Dendritic cell treated with granulocyte-macrophage colony-stimulating factor and Interleukin-4, amounts not matched to agents 40 ng/mL and 50 ng/mL, for 4 days (primary cell): ENCODE data around the gene RBM39.
"Not testable (repeated sequence)": the region's sequence is repeated elsewhere in the genome, so short reads cannot be mapped to it uniquely, and the experiment has no call there.

ENCODE experiments used
- H3K27ac Mint-ChIP-seq: one replicate; pipeline ENCODE4 v1.8.0; 2022; ENCODE audit warnings: mild to moderate bottlenecking, mixed read lengths
- H3K27me3 Mint-ChIP-seq: one replicate; pipeline ENCODE4 v1.8.0; 2022; ENCODE audit warnings: mild to moderate bottlenecking, mixed read lengths
- H3K36me3 Mint-ChIP-seq: one replicate; pipeline ENCODE4 v1.8.0; 2022; ENCODE audit warnings: low read depth, mixed read lengths
- H3K4me1 Mint-ChIP-seq: one replicate; pipeline ENCODE4 v1.8.0; 2022; ENCODE audit warnings: low read depth, mixed read lengths
- H3K4me3 Mint-ChIP-seq: one replicate; pipeline ENCODE4 v1.8.0; 2022; ENCODE audit warnings: mild to moderate bottlenecking, moderate library complexity, mixed read lengths
- H3K9me3 Mint-ChIP-seq: one replicate; pipeline ENCODE4 v1.8.0; 2022; ENCODE audit warnings: mixed read lengths
- intact Hi-C: fragments of 100-400 bp; cut with micrococcal nuclease; formaldehyde crosslinking; loops from one replicate; pipeline ENCODE4 v1.15.0; 2022

Gene RBM39

GRCh38 chr20:35715652-35716051, 26.4 kb downstream of the RBM39 start:
- Mint-ChIP-seq H3K27me3 (no peaks in the 10 kb centered on the region), H3K9me3 (no peaks in the 10 kb centered on the region), H3K27ac (no peak overlapping the region), H3K4me1 (peaks cover 9% of the 10 kb centered on the region), H3K4me3 (no peak overlapping the region), H3K36me3 (peaks cover 98% of the 10 kb centered on the region)
- intact Hi-C loops, result loop anchor here (2.0 kb wide), 1 partner anchor 15 kb away; no protein-coding TSS in a partner anchor

GRCh38 chr20:35714127-35714526, 27.9 kb downstream of the RBM39 start:
- peaks cover 11% of the 10 kb centered on the region for H3K4me1 Mint-ChIP-seq
- H3K9me3 Mint-ChIP-seq, result no peaks in the 10 kb centered on the region
- no peak overlapping the region for H3K27ac Mint-ChIP-seq
- intact Hi-C loops, result loop anchor here (2.0 kb wide), 1 partner anchor 17 kb away; no protein-coding TSS in a partner anchor
- peaks cover 95% of the 10 kb centered on the region for H3K36me3 Mint-ChIP-seq
- no peaks in the 10 kb centered on the region for H3K27me3 Mint-ChIP-seq
- no peak overlapping the region for H3K4me3 Mint-ChIP-seq

GRCh38 chr20:35713120-35713519, 28.9 kb downstream of the RBM39 start:
- H3K27ac Mint-ChIP-seq, H3K27me3 Mint-ChIP-seq, intact Hi-C loops, H3K4me3 Mint-ChIP-seq, H3K9me3 Mint-ChIP-seq: not testable (repeated sequence)
- Mint-ChIP-seq H3K4me1 (peaks cover 12% of the 10 kb centered on the region), H3K36me3 (peaks cover 93% of the 10 kb centered on the region)

- intact Hi-C loops, result no loop called here
- no peak overlapping the region for H3K4me3 Mint-ChIP-seq
- no peak overlapping the region for H3K27ac Mint-ChIP-seq
- no peaks in the 10 kb centered on the region for H3K27me3 Mint-ChIP-seq
- peaks cover 12% of the 10 kb centered on the region for H3K4me1 Mint-ChIP-seq
- peaks cover 85% of the 10 kb centered on the region for H3K36me3 Mint-ChIP-seq
- no peaks in the 10 kb centered on the region for H3K9me3 Mint-ChIP-seq
These were observed 30.4 kb downstream of the RBM39 start for GRCh38 chr20:35711588-35712209.

GRCh38 chr20:35710884-35711587, 31.0 kb downstream of the RBM39 start:
- Mint-ChIP-seq H3K36me3 (peaks cover 85% of the 10 kb centered on the region), H3K27ac (no peak overlapping the region), H3K4me3 (no peak overlapping the region), H3K9me3 (no peaks in the 10 kb centered on the region), H3K27me3 (no peaks in the 10 kb centered on the region), H3K4me1 (peaks cover 12% of the 10 kb centered on the region)
- intact Hi-C loops, result no loop called here

GRCh38 chr20:35710039-35710438, 32.0 kb downstream of the RBM39 start:
- no peak overlapping the region for H3K4me3 Mint-ChIP-seq
- H3K27ac Mint-ChIP-seq, result no peak overlapping the region
- peaks cover 85% of the 10 kb centered on the region for H3K36me3 Mint-ChIP-seq
- intact Hi-C loops, result no loop called here
- no peaks in the 10 kb centered on the region for H3K27me3 Mint-ChIP-seq
- H3K9me3 Mint-ChIP-seq, result no peaks in the 10 kb centered on the region
- peaks cover 12% of the 10 kb centered on the region for H3K4me1 Mint-ChIP-seq

- H3K27me3 Mint-ChIP-seq, result no peaks in the 10 kb centered on the region
- peaks cover 12% of the 10 kb centered on the region for H3K4me1 Mint-ChIP-seq
- no peaks in the 10 kb centered on the region for H3K9me3 Mint-ChIP-seq
- intact Hi-C loops, result no loop called here
- H3K27ac Mint-ChIP-seq, result no peak overlapping the region
- H3K36me3 Mint-ChIP-seq, result peaks cover 85% of the 10 kb centered on the region
- H3K4me3 Mint-ChIP-seq, result no peak overlapping the region
These were observed 32.8 kb downstream of the RBM39 start for GRCh38 chr20:35709259-35709658.

GRCh38 chr20:35708502-35708901, 33.6 kb downstream of the RBM39 start:
- intact Hi-C loops, result no loop called here
- no peak overlapping the region for H3K4me3 Mint-ChIP-seq
- H3K27me3 Mint-ChIP-seq, result no peaks in the 10 kb centered on the region
- H3K4me1 Mint-ChIP-seq, result peaks cover 12% of the 10 kb centered on the region
- H3K36me3 Mint-ChIP-seq, result peaks cover 85% of the 10 kb centered on the region
- no peak overlapping the region for H3K27ac Mint-ChIP-seq
- H3K9me3 Mint-ChIP-seq, result no peaks in the 10 kb centered on the region

- H3K9me3 Mint-ChIP-seq, H3K4me3 Mint-ChIP-seq, H3K27me3 Mint-ChIP-seq, H3K27ac Mint-ChIP-seq, intact Hi-C loops: not testable (repeated sequence)
- H3K4me1 Mint-ChIP-seq, result peaks cover 15% of the 10 kb centered on the region
- H3K36me3 Mint-ChIP-seq, result peaks cover 87% of the 10 kb centered on the region
These were observed 35.2 kb downstream of the RBM39 start for GRCh38 chr20:35706591-35707529.

- H3K9me3 Mint-ChIP-seq, H3K27me3 Mint-ChIP-seq, H3K27ac Mint-ChIP-seq, H3K4me3 Mint-ChIP-seq, intact Hi-C loops: not testable (repeated sequence)
- Mint-ChIP-seq H3K36me3 (peaks cover 80% of the 10 kb centered on the region), H3K4me1 (peaks cover 14% of the 10 kb centered on the region)
These were observed 36.2 kb downstream of the RBM39 start for GRCh38 chr20:35705894-35706293.

- Mint-ChIP-seq H3K4me1 (peaks cover 24% of the 10 kb centered on the region), H3K4me3 (no peak overlapping the region), H3K9me3 (no peaks in the 10 kb centered on the region), H3K27ac (no peak overlapping the region), H3K27me3 (no peaks in the 10 kb centered on the region), H3K36me3 (peaks cover 72% of the 10 kb centered on the region)
- intact Hi-C loops, result no loop called here
These were observed 37.4 kb downstream of the RBM39 start for GRCh38 chr20:35704514-35705261.

- Mint-ChIP-seq H3K27ac (no peak overlapping the region), H3K36me3 (peaks cover 72% of the 10 kb centered on the region), H3K9me3 (no peaks in the 10 kb centered on the region), H3K27me3 (no peaks in the 10 kb centered on the region), H3K4me3 (no peak overlapping the region), H3K4me1 (peaks cover 28% of the 10 kb centered on the region)
- intact Hi-C loops, result no loop called here
These were observed 39.0 kb downstream of the RBM39 start for GRCh38 chr20:35702824-35703695.
